Subcutaneous adipose tissue (tissue), 4 donors: ENCODE data around the gene SNX10. TPM values are rescaled to one million over a fixed set of nuclear protein-coding genes. Genes with fewer than 3 reads are reported as not detected.

Experiments
- total RNA-seq, 4 donors: library from RNA; depleted of rRNA; stranded (reverse); fragments of >200 nt; gene quantifications; one replicate each; pipeline ENCODE4 v1.1.0, GENCODE V29; 2016
- TF ChIP-seq, protein P1 (sequence below): fragments of 450-650 bp; IDR thresholded peaks from one replicate; pipeline ENCODE4 v1.5.1; 2016; ENCODE audit warnings: low read depth, mild to moderate bottlenecking, control low read depth, antibody characterized with exemption, moderate library complexity

SNX10 gene
- total RNA-seq, 4 donors from 2014 or later, result 23.9 to 150 (median 68.6) TPM

DNA sequence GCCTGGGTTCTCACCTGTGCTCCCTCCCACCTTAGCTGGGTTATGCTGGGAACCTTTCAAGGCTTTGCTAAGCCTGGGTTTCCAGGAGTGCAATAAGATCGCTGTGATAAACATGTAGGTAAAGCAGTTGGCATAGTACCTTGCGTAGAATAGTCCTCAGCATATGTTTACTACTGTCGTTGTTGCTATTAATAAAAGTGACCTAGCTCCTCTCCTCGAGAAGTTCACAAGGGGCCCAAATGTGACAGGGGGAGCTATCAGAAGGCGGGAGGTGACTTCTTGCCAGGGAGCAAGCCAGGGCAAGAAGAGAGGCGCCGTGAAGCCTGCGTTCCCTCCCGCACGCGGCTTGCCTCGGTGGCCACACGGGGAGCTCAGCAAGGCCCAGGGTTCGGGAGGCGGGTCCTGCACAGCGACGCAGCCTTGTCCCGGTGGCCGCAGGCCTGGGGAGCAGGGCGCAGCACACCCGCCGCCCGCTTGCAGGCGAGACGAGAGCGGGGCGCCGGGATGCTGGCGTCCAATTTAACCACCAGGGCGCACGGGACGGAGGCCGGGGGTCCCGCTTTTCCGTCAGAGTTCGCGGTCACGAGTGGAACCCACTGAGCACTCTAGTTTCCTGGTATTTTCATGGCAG, 106.2 kb downstream of the SNX10 start:
- TF ChIP-seq, protein P1, sequence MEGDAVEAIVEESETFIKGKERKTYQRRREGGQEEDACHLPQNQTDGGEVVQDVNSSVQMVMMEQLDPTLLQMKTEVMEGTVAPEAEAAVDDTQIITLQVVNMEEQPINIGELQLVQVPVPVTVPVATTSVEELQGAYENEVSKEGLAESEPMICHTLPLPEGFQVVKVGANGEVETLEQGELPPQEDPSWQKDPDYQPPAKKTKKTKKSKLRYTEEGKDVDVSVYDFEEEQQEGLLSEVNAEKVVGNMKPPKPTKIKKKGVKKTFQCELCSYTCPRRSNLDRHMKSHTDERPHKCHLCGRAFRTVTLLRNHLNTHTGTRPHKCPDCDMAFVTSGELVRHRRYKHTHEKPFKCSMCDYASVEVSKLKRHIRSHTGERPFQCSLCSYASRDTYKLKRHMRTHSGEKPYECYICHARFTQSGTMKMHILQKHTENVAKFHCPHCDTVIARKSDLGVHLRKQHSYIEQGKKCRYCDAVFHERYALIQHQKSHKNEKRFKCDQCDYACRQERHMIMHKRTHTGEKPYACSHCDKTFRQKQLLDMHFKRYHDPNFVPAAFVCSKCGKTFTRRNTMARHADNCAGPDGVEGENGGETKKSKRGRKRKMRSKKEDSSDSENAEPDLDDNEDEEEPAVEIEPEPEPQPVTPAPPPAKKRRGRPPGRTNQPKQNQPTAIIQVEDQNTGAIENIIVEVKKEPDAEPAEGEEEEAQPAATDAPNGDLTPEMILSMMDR, result no peak

DNA sequence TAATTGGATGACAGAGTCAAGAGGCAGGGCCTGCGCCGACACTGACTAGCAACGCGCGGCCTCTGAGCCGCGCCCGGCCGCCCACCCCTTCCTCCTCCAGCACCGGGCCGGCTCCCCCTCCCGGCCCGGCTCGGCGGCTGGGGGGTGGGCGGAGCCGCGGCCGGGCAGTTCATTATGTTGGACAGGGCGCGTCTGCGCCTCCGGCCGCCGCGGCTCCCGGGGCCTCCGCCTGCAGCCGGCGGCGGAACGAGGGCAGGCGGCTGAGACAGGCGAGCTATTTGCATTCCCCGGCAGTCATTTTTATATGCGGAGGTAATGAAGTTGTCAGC, 106.7 kb downstream of the SNX10 start:
- TF ChIP-seq, protein P1, result no peak

DNA sequence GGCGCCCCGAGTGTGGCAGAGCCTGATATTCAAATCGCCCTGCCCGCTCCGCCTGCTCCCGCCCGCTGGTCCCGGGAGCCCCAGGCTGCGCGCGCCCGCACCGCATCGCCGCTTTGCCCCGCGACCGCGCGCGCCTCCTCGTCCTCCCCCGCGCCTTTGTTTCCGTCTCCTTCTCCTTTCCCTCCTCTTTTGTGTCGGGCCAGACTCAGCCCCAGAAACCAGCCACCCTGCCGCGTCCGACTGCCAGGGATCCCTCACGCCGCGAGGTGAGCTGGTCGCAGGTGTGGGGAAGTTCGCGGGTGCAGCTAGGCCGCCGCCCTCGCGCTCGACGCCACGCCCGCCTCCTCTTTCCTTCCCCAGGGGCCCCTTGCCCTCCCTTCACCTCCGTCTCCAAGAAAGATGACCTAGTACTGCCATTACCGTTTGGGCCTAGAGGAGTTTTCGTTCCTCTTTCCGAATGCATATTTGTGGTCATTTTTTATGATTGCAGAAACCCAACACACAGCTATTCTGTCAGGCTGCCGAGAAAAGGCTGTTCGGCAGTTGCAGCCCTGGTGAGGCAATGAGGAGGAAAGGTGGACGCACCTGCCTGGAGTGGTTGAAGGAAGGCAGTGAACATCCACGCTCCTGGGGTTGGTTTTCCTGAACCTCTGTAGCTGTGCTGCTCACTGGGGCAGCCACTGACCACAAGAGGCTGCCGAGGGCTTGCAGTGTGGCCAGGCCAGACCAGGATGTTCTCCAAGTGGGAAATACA, 107.3 kb downstream of the SNX10 start:
- TF ChIP-seq, protein P1, result no peak

DNA sequence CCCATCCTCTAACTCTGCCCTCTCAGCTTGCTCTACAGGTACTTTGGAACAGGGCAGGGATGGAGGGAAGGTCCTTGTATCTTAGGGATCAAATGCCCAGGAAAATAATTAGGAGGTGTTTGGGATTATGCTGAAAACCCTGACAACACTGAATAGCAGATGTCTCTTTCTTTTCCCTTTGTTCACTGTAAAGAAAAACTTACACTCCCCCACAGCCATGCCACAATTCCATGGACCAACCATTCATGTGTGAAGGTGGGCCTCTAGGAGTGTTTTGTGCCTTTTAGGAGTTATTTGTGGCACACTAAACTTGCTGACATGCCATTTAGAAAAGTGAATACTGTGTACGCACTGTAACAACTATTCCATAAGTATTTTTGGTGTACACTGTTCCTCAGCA, 108.1 kb downstream of the SNX10 start:
- TF ChIP-seq, protein P1, result no peak

DNA sequence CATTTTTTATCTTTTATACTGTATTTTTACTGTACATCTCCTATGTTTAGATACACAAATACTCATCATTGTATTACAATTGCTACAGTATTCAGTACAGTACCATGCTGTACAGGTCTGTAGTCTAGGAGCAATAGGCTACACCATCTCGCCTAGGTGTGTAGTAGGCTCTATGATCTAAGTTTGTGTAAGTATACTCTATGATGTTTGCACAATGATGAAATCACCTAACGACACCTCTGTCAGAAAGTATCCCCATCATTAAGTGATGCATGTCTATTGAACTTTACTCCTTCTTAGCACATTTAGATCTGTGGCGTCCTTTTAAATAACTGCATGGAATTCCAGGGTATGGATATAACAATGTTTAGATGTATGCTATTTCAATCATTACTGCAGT, 112.0 kb downstream of the SNX10 start:
- TF ChIP-seq, protein P1, result no peak

DNA sequence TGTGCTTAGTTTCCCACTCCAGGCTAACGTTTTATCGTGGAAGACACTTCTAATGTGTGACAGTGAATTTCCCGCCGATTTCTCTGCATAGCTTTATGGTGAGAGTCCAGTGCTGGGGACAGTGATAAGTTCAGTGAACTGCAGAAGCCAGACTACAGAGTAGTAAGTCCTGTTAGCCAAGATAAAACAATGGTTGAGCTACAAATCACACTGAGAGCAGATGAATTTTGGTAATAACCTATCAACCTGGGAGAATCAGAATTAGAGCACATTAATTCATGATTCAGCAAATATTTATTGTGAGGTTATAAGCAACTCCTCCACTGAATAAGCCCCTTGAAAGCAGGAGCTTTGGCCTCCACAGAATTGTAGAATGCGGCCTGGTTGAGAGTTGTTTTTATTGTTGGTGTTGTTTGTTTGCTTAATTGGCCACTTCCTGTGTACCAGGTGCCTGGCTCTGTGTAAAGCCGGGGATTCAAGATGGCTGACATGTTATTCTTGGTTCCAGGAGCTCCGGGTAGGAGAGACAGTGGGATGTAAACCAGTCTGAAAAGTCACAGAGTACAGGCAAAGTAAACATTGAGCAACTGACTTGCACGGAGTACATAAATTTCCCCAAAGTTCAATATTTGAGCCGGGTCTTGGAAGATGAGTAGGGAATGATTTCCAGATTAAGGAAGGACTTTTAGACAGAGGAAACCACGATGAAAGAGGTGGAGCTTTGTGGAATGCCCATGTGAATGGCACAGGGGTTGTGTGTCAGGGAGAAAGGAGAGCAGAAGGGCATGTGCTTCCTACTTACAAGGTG, 112.7 kb downstream of the SNX10 start:
- TF ChIP-seq, protein P1, result no peak

DNA sequence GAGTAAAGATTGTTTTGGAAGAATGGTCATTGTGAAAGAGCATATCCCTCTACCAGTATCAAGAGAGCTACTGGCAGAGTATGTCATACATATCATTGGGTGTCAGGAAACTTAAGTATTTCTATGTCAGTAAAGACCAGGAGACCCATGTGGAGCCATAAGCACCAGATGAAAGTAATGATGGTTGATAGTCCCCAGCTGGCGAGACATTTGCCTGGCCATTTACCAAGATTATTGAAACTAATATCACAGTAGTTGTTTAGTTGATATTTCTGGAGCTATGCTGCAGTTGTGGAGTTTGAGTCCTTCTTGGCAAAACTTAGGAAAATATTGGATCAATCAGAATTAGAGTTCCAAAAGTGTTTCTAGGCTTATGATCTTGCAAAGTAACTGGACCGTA, 114.8 kb downstream of the SNX10 start:
- TF ChIP-seq, protein P1, result no peak
